ENCODE results near the gene GLT6D1.
"Not testable (repeated sequence)": the region's sequence is repeated elsewhere in the genome, so short reads cannot be mapped to it uniquely, and the experiment has no call there.

GLT6D1 gene

GRCh38 chr9:135673941-135674340, 34.6 kb upstream of the GLT6D1 start:
- H3K27me3 ChIP-seq (ENCODE audit: insufficient read depth, poor library complexity, severe bottlenecking): no peaks in the 10 kb centered on the region
- no peak for DNase-seq (ENCODE audit: low read depth in 1 of 2, low spot score in 1 of 2)
- no peak overlapping the region for H3K27ac ChIP-seq (replicated peaks)
- no peak overlapping the region for H3K4me3 ChIP-seq (replicated peaks; ENCODE audit: insufficient read depth, low read length)
- no peak for TF ChIP-seq GABPA (IDR thresholded peaks at IDR 0.05; ENCODE audit: low read depth)
- no peak for TF ChIP-seq POLR2AphosphoS5 (IDR thresholded peaks at IDR 0.05; ENCODE audit: low read depth)
- no peak for TF ChIP-seq SPI1 (IDR thresholded peaks at IDR 0.05; ENCODE audit: borderline replicate concordance, low read depth)
- TF ChIP-seq, protein P1, sequence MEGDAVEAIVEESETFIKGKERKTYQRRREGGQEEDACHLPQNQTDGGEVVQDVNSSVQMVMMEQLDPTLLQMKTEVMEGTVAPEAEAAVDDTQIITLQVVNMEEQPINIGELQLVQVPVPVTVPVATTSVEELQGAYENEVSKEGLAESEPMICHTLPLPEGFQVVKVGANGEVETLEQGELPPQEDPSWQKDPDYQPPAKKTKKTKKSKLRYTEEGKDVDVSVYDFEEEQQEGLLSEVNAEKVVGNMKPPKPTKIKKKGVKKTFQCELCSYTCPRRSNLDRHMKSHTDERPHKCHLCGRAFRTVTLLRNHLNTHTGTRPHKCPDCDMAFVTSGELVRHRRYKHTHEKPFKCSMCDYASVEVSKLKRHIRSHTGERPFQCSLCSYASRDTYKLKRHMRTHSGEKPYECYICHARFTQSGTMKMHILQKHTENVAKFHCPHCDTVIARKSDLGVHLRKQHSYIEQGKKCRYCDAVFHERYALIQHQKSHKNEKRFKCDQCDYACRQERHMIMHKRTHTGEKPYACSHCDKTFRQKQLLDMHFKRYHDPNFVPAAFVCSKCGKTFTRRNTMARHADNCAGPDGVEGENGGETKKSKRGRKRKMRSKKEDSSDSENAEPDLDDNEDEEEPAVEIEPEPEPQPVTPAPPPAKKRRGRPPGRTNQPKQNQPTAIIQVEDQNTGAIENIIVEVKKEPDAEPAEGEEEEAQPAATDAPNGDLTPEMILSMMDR (IDR thresholded peaks at IDR 0.05; ENCODE audit: insufficient read depth, low read length): no peak
- TF ChIP-seq REST (IDR thresholded peaks at IDR 0.05; ENCODE audit: insufficient replicate concordance, low read depth): no peak

- DNase-seq (ENCODE audit: low read depth in 1 of 2, low spot score in 1 of 2); H3K27me3 ChIP-seq (ENCODE audit: insufficient read depth, poor library complexity, severe bottlenecking); H3K27ac ChIP-seq (replicated peaks); H3K4me3 ChIP-seq (replicated peaks; ENCODE audit: insufficient read depth, low read length): not testable (repeated sequence)
These were observed 33.4 kb upstream of the GLT6D1 start for GRCh38 chr9:135672786-135673185.

- Histone ChIP-seq H3K27me3 (ENCODE audit: insufficient read depth, poor library complexity, severe bottlenecking) (no peaks in the 10 kb centered on the region), H3K4me3 (replicated peaks; ENCODE audit: insufficient read depth, low read length) (no peak overlapping the region), H3K27ac (replicated peaks) (no peak overlapping the region)
- TF ChIP-seq, protein P1 (IDR thresholded peaks at IDR 0.05; ENCODE audit: insufficient read depth, low read length): no peak
- TF ChIP-seq POLR2AphosphoS5 (IDR thresholded peaks at IDR 0.05; ENCODE audit: low read depth) (no peak), GABPA (IDR thresholded peaks at IDR 0.05; ENCODE audit: low read depth) (no peak), SPI1 (IDR thresholded peaks at IDR 0.05; ENCODE audit: borderline replicate concordance, low read depth) (no peak)
- no peak for DNase-seq (ENCODE audit: low read depth in 1 of 2, low spot score in 1 of 2)
These were observed 32.3 kb upstream of the GLT6D1 start for GRCh38 chr9:135671591-135672041.

DNA sequence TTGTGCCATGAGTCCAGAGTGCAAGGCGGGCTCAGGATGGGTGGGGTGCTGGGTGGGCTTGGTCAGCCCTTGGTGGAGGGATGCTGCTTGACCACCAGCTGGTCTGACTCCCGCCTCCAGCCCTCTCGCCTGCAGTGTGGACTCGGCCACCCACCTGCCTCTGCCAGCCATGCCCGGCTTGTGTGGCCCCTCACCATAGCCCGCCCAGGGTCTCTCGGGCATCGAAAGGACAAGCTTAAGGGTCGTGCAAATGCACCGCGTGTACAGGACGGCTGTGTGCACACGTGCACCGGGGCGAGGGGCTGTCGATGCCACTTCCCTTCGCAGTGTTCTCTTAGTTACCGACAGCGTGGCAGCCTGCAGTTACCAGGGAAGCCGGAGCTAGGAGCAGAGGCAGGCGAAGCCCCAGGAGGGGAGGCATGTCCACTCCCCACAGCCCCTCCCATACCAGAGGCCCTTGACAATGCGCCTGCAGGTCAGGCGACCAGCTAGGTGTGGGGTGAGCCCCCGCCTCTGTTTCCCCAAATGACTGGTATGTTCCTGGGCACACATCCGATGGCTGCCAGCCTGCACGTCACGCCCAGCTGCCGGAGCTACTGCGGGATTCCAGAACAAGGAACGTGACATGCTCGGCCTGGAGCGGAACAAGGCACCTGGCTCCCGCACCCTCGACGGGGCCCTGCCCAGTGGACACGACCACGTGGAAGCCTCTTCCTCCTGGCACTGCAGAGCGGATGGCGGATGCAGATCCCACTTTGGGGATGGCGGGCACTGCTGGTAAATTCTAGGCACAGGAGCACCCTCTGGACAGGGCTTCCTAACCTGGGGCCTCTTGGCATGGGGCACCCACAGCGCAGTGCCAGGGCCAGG, 31.6 kb upstream of the GLT6D1 start:
- peaks cover 2% of the 10 kb centered on the region for H3K27me3 ChIP-seq (ENCODE audit: insufficient read depth, poor library complexity, severe bottlenecking)
- DNase-seq (ENCODE audit: low read depth in 1 of 2, low spot score in 1 of 2): no peak
- TF ChIP-seq SPI1 (IDR thresholded peaks at IDR 0.05; ENCODE audit: borderline replicate concordance, low read depth) (no peak), REST (IDR thresholded peaks at IDR 0.05; ENCODE audit: insufficient replicate concordance, low read depth) (no peak), GABPA (IDR thresholded peaks at IDR 0.05; ENCODE audit: low read depth) (no peak), POLR2AphosphoS5 (IDR thresholded peaks at IDR 0.05; ENCODE audit: low read depth) (no peak)
- TF ChIP-seq, protein P1 (IDR thresholded peaks at IDR 0.05; ENCODE audit: insufficient read depth, low read length): no peak
- no peak overlapping the region for H3K4me3 ChIP-seq (replicated peaks; ENCODE audit: insufficient read depth, low read length)
- no peak overlapping the region for H3K27ac ChIP-seq (replicated peaks)
